ENCODE data around the gene MSI2. TPM values are rescaled to one million over a fixed set of nuclear protein-coding genes. Genes with fewer than 3 reads are reported as not detected.

The MSI2 gene
- total and polyA plus RNA-seq, 2 experiments from 2014 or later: 18.9 to 41.8 TPM

DNA sequence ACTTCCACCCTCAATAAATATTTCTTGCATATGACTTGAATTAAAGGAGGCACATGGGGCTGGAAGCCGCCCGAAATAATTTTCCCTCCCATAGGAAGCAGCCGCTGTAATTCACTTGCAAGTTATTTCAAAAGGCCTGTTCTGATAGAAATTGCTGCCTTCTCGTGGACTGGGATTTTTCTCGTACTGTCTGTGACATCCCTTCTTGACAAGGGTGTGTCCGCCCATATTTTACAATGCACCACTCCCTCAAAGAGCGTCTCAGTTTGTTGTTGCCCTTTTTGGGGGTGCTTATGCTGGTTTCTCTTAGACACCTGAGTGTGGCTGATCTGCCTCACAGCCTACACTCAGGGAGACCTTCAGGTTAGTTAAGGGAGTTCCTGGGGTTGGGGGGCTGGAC, 160.0 kb downstream of the MSI2 start:
- TF ChIP-seq EZH2 (IDR thresholded peaks at IDR 0.05; ENCODE audit: low read depth, unreplicated experiment): no peak
- TF ChIP-seq CTCF (conservative IDR thresholded peaks at IDR 0.05; ENCODE audit: low read depth in 2 of 2): no peak
- no peak for TF ChIP-seq ZNF331 (CRISPR knock-in tag; IDR thresholded peaks at IDR 0.05; ENCODE audit: low read depth)
- no peaks in the 10 kb centered on the region for H3K27me3 ChIP-seq (ENCODE audit: insufficient read depth)
- H3F3A ChIP-seq (replicated peaks; ENCODE audit: low read depth): no peaks in the 10 kb centered on the region
- H3K4me2 ChIP-seq: no peak overlapping the region
- no peak for ATAC-seq
- H3K27ac ChIP-seq (ENCODE audit: low read depth): no peak overlapping the region
- no peak overlapping the region for H2AFZ ChIP-seq
- Mint-ChIP-seq H3K36me3 (ENCODE audit: low read depth) (no peaks in the 10 kb centered on the region; the same call in 2 of the 3 replicates), H3K4me3 (no peak overlapping the region), H3K4me1 (peaks cover 27% of the 10 kb centered on the region), H3K27ac (no peak overlapping the region), H3K9me3 (no peaks in the 10 kb centered on the region; the same call in 2 of the 3 replicates), H3K27me3 (ENCODE audit: insufficient read depth, low read depth, poor library complexity) (peaks cover 7% of the 10 kb centered on the region)
- no peaks in the 10 kb centered on the region; the same call in 1 of the 2 replicates for H3K9me2 ChIP-seq (ENCODE audit: insufficient read depth)
- H3K4me3 ChIP-seq: no peak overlapping the region
- no peaks in the 10 kb centered on the region for H3K36me3 ChIP-seq (ENCODE audit: insufficient read depth)
- H3K4me1 ChIP-seq (ENCODE audit: insufficient read depth): no peaks in the 10 kb centered on the region
- peaks cover 3% of the 10 kb centered on the region; the same call in 1 of the 2 replicates for H3K79me2 ChIP-seq (replicated peaks; ENCODE audit: insufficient read depth)
- no peak for DNase-seq (ENCODE audit: low spot score)
- H4K20me1 ChIP-seq (replicated peaks; ENCODE audit: insufficient read depth): no peaks in the 10 kb centered on the region; the same call in 1 of the 2 replicates

- peaks cover 27% of the 10 kb centered on the region for H3K4me1 Mint-ChIP-seq
- Histone ChIP-seq H3K36me3 (ENCODE audit: insufficient read depth) (no peaks in the 10 kb centered on the region), H3K79me2 (replicated peaks; ENCODE audit: insufficient read depth) (no peaks in the 10 kb centered on the region), H3K4me2 (no peak overlapping the region), H3K4me1 (ENCODE audit: insufficient read depth) (no peaks in the 10 kb centered on the region), H3K9me2 (ENCODE audit: insufficient read depth) (no peaks in the 10 kb centered on the region; the same call in 1 of the 2 replicates), H3F3A (replicated peaks; ENCODE audit: low read depth) (no peaks in the 10 kb centered on the region), H3K27me3 (ENCODE audit: insufficient read depth) (no peaks in the 10 kb centered on the region), H3K27ac (ENCODE audit: low read depth) (no peak overlapping the region), H3K4me3 (no peak overlapping the region), H4K20me1 (replicated peaks; ENCODE audit: insufficient read depth) (no peaks in the 10 kb centered on the region; the same call in 1 of the 2 replicates), H2AFZ (no peak overlapping the region)
- peaks cover 7% of the 10 kb centered on the region for H3K27me3 Mint-ChIP-seq (ENCODE audit: insufficient read depth, low read depth, poor library complexity)
- DNase-seq (ENCODE audit: low spot score) (no peak), ATAC-seq (no peak)
- no peaks in the 10 kb centered on the region; the same call in 2 of the 3 replicates for H3K9me3 Mint-ChIP-seq
- no peak for TF ChIP-seq ZNF331 (CRISPR knock-in tag; IDR thresholded peaks at IDR 0.05; ENCODE audit: low read depth)
- TF ChIP-seq CREB1 (CRISPR knock-in tag; IDR thresholded peaks at IDR 0.05; ENCODE audit: low read depth): no peak
- no peak for TF ChIP-seq EZH2 (IDR thresholded peaks at IDR 0.05; ENCODE audit: low read depth, unreplicated experiment)
- TF ChIP-seq STAT1 (IDR thresholded peaks at IDR 0.05; ENCODE audit: unreplicated experiment): no peak
- no peak for TF ChIP-seq NANOG (IDR thresholded peaks at IDR 0.05; ENCODE audit: borderline replicate concordance)
- TF ChIP-seq ZNF114 (CRISPR knock-in tag; IDR thresholded peaks at IDR 0.05): no peak
- no peaks in the 10 kb centered on the region; the same call in 2 of the 3 replicates for H3K36me3 Mint-ChIP-seq (ENCODE audit: low read depth)
- H3K27ac Mint-ChIP-seq: no peak overlapping the region
- H3K4me3 Mint-ChIP-seq: no peak overlapping the region
Observed at GRCh38 chr17:57417956-57418355, 161.6 kb downstream of the MSI2 start.

Measured in GM23338 (cell line).